ENCODE measurements around the gene PKDCC.
"Not testable (repeated sequence)": the region's sequence is repeated elsewhere in the genome, so short reads cannot be mapped to it uniquely, and the experiment has no call there.

PKDCC gene

DNA sequence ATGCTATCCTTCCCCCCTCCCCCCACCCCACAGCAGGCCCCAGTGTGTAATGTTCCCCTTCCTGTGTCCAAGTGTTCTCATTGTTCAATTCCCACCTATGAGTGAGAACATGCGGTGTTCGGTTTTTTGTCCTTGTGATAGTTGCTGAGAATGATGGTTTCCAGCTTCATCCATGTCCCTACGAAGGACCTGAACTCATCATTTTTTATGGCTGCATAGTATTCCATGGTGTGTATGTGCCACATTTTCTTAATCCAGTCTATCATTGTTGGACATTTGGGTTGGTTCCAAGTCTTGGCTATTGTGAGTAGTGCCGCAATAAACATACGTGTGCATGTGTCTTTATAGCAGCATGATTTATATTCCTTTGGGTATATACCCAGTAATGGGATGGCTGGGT is 17.9 kb downstream of the PKDCC start:
- not testable (repeated sequence) for DNase-seq (ENCODE audit: low spot score)

DNA sequence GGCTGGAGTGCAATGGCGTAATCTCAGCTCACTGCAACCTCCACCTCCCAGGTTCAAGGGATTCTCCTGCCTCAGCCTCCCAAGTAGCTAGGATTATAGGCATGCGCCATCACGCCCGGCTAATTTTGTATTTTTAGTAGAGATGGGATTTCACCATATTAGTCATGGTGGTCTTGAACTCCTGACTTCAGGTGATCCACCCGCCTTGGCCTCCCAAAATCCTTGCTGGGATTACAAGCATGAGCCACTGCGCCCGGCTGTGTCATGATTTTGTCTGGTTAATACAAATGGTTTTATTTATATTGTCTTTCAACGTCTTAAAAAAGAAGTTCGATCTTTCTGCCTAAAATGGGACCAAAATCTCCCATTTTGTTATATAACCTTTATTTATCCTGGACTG is 19.2 kb downstream of the PKDCC start:
- DNase-seq (ENCODE audit: low spot score) = not testable (repeated sequence)

DNA sequence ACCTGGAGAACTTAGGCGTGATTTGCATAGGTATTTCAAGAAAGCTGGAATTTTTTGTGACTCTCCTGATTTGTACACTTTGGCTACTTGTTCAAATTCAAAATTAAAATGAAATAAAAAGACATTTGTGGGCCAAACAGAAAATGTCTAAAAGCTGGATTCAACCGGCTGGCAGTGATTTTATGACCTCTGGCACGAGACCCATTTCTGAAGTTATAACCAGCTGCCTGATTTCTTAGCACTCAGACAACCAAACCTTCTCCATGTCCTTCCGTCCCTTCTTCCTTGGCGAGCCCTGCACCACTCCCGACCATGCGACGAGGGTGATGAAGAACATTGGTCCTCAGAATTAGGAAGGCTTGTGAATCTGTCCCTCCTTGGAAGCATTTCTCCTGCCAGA is 19.7 kb downstream of the PKDCC start:
- DNase-seq (ENCODE audit: low spot score) = no peak

DNA sequence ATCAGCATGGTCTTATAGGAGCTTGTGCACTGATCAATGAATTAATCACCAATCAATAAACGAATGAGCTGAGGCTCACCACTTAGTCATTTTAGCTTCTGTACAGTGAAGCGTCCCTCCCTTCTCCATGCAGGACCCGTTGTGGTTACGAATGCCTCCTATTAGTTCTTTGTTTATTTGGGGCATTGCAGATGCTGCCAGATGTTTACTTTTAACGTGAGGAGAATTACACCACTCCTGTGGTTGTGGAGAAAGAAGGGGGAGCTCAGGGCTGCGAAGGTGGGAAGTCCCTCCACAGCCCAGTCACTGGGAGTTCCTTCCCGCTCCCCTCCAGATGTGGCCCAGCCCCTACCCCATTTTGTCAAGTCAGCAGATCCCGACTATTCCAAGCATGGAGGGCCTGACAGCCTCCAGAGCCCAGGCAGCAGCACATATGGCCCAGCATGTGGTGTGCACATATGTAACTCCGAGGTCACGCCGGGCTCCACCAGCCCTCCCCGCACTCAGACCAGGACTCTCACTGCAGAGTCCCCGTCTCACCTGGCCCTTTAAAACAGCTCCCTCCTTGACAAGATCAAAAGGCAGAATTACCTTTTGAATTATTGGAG is 20.9 kb downstream of the PKDCC start:
- DNase-seq (ENCODE audit: low spot score) = no peak

DNA sequence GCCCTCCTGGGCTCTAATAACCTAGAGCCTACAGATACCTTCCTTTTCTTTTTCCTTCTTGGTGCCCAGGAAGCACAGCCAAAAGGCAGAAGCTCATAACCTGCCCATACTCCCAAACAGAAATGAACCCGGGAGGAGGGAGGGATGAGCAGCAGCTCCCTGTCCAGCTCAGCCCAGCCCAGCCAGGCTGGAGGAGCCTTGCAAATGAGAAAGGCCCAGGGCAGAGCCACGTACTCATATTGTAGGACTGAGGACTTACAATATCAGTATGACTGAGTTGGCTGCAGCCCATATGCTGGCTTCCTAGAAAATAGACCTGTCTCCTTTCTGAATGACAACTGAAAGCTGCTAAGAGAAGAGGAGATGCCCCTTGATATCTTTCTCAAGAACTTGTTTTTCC is 21.7 kb downstream of the PKDCC start:
- DNase-seq (ENCODE audit: low spot score) = no peak

DNA sequence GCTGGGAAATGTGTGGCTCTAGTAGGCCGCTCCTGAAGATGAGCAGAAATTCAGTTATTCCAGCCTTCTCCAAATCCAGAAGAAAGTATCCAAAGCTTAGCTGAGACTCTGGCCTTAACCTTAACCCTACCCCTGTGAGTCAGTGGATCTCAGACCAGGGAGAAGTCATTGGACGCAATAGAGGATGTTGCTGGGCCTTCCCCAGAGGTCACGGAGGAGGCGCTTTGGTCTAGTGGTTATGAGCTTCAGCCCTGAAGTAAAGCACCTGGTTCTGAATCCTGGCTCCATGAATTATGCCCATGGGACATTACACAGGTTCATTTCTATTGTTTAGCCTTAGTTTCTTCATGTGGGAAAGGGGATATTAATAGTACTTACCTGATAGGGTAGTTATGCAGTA is 24.0 kb downstream of the PKDCC start:
- DNase-seq (ENCODE audit: low spot score) = no peak

DNA sequence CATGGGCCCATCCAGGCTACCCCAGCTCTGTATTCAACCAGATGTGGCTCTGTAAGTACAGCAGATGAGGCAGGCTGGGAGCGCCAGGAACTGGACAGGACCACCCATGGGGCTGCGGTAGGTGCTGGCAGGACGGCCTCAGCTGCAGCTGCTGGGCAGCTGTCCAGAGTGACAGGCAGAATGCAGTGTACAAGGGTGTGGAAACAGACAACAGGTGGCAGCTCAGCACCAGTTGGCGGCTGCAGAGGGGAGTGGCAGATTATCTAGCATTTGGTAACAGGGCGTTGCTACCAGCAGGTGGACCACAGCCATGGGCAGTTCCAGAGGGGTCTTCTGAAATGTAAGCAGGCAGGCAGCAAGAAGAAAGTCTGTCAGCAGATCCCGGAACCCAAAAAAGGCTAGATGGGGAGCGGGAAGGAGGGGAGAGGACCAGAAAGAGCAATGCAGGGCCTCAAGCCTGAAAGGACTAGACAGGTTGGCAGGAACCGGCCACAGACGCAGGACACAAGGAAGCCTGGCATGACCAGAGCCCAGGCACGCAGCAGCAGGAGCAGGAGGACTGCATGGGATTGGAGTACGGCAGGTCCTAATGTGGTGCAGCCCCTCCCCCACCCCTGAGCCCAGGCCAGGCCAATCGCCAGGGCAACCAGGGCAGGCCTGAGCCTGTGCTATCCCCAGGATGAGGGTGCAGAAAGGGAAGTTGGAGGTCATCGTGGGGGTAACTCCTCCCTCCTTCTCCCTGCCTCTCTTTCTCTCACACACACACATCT is 24.7 kb downstream of the PKDCC start:
- no peak for DNase-seq (ENCODE audit: low spot score)

DNA sequence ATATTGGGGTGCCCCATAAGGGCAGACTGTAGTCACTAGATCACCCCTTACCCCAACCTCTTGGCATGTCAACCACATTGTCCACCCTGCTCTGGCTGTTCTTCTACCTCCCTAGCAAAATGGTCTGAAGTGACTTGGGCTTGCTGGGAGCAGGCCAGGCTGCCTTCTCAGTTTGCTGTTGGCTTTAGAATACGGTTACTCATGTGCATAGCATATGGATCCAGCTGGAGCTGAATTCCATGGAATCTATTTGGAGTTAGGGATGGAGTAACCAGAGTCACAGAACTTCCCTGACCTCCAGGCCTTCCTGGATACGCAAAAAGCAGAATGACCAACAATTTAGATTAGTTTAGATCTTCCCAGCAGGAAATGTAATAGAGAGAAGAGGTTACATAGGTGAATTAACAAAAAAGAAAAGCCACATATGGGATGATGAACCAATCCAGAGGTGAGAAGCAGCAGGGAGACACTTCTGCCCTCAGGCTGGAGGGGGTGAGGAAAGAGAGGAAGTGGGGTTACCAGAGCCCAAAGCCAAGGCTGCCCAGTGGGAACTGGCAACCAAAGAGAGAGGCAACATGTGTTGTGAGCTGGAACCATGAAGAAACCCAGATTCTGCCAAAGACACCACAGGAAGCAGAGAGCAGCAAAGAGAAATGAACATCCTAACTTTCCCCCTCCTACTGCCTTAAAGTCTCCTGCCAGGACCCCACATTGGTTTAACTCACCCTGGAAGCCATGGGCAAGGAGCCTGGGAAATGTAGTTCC is 26.1 kb downstream of the PKDCC start:
- no peak for DNase-seq (ENCODE audit: low spot score)

DNA sequence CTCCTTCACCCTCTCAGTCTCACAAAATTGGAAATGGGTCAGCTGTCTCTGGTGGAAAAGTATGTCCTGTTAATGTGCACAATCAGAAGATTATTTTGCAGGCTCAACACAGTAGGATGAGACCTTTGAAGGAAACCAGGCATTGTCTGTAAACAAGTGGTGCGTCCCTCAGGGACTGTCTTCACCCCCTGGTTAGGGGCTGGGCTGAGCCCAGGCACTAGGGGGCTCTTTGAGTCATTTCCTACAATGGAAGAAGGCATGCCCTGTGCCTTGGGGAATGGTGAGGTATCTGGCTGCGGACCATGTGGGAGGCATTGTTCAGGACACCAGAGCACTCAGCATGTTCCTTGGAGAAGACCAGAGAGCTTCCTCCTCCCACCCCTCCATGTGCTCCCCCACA is 26.8 kb downstream of the PKDCC start:
- DNase-seq (ENCODE audit: low spot score) = no peak

DNA sequence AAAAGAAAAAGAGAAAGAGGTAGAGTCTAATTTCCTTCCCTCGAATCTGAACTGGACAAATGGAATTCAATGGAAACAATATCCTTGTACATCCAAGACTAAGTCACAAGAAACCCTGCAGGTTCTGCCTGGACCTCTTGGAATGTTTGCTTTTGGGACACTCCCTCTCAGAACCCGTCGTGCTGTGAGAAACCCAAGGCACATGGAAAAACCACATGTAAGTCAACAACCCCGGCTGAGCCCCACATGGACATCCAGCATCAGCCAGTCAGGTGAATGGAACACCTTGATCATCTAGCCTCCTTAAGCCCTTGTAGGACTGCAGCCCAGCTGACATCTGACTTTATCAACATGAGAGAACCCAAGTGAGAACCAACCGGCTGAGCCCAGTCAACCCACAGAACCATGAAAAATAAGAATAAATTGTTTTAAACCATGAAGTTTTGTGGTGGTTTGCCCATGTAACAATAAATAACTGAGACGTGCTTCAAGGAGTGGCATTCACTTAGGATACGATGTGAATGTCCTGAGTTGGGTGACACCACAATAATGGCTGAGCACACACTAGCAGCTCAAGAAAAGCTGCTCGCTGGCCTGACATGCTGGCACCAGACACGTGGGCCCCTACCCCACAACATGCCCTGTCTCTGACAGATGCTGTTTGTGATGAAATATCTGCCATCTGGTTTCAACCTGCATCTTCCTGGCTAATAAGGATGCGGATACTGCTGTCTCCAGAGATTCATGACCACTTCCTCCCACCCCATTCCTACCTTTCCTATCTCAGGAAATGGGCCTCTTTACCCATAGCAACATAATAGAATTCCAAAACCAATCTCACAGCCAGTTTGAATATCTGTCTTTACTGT is 28.8 kb downstream of the PKDCC start:
- DNase-seq (ENCODE audit: low spot score) = no peak

DNA sequence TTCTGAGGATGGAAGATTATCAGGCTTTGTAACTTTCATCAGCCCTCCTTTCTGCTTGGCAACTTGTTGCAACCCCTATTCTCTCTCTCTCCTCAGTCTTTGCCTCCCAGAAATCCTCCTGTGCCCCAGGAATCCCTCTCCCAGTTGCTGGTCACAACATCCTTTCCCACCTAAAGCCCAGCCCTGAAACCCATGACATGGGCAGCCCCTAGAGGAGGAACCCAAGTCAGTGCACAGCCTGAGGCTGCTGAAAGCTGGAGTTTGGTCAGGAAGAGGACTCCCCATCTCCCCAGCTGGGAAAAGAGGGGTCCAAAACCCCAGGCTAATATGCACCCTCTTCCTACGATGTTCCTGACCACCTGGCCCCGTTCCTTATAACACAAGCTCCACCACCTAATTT is 29.5 kb downstream of the PKDCC start:
- no peak for DNase-seq (ENCODE audit: low spot score)

DNA sequence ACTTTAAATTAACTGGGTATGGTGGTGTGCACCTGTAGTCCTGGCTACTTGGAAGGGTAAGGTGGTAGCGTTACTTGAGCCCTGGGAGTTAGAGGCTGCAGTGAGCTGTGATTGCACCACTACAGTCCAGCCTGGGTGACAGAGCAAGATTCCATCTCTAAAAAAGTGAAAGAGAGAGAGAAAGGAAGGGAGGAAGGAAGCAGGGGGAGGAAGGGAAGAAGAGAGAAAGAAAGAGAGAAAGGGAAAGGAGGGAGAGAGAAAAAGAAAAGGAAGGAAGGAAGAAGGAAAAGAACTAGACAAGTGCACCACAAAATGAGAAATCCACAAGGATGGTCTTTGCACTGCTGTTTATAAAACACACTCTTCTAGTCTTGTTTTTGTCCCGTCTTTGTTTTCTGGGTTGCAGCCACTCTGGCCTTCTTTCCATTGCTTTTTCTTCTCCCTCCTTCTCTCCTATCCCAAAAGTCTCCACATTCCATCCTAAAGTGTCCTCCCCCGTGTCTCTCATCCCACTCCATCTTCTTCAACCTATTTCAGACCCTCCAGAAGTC is 32.0 kb downstream of the PKDCC start:
- DNase-seq (ENCODE audit: low spot score) = no peak

DNA sequence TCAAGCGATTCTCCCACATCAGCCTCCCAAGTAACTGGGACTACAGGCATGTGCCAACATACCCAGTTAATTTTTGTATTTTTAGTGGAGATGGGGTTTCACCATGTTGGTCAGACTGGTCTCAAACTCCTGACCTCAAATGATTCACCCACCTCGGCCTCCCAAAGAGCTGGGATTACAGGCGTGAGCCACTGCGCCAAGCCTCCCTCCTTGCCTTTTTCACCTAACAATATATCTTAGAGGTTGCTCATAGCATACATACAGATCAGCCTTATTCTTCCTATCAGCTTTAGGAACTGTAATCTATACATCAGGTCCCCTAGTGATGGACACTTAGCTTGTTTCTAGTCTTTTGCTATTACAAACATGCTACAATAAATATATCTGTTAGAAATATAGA is 33.3 kb downstream of the PKDCC start:
- not testable (repeated sequence) for DNase-seq (ENCODE audit: low spot score)

DNA sequence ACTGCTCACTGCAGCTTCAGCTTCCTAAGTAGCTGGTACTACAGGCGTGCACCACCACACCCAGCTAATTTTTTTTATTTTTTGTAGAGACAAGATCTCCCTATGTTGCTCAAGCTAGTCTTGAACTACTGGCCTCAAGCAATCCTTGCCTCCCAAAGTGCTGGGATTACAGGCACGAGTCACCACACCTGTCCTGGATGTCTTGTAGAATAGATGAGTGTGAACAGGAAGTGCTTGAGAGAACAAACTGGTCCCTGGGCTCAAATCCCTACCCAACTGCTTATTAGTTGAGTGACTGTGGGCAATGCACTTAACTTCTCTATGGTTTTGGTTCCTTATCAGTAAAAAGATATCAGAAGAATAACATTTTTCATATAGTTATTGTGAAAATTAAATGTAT is 34.2 kb downstream of the PKDCC start:
- no peak for DNase-seq (ENCODE audit: low spot score)

DNA sequence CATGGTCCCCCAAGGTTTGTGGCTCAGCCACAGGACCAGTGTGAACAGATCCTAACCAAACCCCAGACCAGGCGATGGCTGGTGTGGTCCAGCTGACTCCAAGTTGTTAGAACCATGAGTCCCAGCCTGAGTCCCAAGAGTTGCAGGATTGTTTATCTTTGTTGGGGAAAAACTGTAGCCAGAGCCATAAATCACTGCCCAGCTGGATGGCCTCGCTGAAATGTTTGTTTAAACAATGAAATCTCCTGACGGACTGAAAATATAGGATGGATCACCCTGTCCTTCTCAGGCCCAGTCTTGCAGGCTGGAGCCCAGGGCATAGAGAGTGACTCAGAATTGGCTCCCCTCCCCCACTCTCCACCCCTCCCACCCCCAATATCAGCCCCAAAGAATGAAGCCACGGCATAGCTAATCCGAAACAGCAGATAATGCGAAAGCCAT is 36.4 kb downstream of the PKDCC start:
- peak; percentile 33 for DNase-seq (ENCODE audit: low spot score)

DNA sequence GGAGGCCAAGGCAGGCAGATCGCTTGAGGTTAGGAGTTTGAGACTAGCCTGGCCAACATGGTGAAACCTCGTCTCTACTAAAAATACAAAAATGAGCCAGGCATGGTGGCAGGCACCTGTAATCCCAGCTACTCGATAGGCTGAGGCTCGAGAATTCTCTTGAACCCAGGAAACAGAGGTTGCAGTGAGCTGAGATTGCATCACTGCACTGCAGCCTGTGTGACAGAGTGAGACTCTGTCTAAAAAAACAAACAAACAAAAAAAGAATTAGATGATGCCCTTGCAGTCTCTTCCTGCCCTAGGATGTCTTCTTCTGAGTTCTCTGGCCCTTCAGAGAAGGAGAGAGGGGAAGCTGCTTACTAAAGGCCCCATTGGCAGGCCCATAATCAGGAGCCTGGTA is 37.2 kb downstream of the PKDCC start:
- DNase-seq (ENCODE audit: low spot score) = not testable (repeated sequence)

DNA sequence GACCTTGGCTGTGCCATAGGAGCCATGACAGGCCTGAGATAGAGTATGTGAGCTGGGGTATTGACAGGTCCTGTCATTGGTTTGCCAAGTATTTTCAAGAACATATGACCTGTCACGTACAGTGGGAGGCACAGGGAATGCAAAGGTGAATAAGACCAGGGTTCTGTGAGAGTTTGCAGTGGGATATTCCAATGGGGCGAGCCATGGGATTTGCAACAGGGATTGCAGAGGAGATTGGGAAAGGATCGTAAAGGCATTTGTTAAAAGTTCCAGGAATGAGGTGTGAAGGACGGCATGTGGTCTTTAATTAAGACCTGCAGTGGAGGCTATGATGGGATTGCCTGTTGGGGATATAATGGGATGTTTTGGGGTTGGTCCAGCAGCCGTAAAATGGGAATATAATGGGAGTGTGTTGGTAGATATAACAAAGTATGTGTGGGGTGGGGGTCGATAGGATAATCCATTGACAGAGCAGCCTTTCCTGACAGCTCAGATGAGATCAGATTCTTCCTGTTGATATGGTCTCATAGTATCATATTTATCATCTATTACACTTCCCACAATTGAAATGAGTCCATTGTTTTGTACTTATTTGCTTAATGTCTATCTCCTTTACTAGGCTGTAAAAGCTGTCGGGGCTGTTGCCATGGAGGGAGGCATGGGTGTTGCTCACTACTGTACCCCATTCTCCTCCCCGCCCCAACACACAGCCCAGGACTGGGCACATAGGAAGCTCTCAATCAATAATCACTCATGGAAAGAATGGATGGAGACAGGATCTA is 38.1 kb downstream of the PKDCC start:
- no peak for DNase-seq (ENCODE audit: low spot score)

DNA sequence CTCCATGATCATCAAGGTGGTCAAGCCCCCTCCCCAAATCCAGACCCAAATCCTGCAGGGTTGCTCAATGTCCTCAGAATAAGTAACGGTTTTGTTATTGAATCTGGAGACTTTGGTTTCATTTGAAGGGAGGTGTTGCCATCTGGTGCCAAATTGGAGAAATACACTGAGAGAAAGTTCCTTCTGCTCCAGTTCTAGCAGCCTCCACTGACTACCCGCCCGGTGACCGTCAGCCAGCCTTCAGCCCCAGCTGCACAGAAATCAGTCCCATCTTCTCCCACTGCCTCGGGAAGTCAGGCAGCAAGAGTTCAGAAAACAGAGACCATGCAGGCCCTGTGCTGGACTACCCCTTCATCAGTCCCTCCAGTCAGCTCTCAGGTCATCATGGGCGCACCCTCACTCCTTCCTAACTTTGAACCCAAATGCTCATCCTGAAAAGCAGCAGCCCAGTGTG is 38.7 kb downstream of the PKDCC start:
- peak; percentile 80 for DNase-seq (ENCODE audit: low spot score)

DNA sequence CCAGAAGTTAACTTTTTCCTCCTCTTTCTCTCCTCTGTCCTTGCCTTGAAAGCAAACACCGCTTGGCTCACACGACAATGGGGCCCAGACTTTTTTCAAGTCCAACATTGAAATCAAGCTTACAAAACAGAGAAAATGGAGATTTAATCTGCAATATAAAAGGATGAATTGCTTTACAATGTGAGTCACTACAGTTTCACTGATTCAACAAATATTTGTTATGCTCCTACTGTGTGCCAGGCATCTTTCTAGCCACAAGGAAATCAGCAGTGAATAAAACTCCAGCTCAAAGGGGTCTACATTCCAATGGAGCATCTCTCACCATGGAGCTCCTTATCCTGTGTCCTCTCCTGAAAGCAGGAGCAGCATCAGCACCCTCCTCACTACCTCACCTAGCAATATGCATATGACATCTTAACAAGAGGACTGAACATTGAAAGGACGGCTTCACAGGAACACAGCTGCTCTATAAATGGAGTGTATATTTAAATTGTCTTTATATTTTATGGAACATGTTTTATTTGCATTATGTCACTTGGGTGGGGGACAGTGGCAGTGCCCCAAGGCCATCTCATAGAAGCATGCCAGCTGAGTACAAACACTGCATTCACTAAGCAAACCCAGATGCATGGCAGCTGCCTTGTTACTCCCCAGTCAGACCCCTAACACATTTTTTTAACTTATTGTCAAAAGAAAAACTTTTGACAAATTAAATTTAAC is 39.5 kb downstream of the PKDCC start:
- DNase-seq (ENCODE audit: low spot score) = no peak

DNA sequence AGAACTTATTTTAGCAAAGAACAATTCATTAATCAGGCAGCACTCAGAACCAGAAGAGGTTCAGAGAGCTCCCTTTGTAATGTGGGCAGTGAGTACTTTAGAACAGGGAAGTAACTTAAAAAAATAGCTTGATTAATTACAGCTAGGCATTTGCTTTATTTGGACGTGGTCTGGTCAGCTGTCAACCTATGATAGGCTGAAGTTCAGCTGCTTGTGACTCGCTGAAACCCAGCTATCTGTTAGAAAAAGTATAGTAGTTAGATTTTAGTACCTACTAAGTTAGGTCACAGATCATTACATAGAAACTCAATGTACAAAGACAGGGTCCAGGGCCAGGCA is 40.0 kb downstream of the PKDCC start:
- DNase-seq (ENCODE audit: low spot score) = no peak

Measured in AG20443 (cell line).